GM19452 (cell line): ENCODE data around the gene RELA.

ENCODE experiments used
- ATAC-seq: cut with Tn5 transposase; IDR thresholded peaks from one replicate; pipeline ENCODE4 v1.9.1; 2021; ENCODE audit not compliant: unreplicated experiment

The RELA gene

DNA sequence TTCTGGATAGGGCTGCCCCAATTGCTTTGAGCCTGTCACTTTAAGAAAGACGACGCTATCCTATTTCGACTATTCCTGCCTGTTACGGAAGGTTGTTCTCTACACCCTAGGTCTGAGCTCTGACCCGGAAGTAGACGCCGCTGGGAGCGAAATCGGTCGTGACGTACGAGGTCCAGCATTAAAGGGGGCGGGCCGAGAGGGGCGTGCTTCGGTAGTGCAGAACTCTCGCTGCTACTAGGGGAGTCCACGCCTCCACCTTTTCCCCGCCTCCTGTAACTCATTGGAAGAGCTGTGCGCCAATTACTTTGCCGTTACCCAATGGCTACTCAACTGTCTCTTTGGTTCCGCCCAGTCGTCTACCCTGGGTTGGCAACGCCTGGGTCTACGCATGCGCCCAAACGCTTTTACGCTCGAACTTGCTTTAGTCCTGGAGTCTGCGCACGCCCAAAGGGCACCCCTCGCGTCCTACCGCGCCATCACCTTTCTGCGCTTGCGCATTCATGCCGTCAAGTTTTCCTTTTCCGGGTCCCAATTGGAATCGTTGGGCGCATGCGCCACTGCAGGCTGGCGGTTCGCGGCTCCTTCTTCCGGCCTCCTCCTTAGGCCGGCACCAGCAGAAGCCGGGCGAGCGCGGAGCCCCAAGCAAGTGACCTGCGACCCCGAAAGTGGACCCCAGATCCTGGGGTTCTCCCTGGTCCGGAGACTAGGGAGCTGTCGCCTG is 47.3 kb downstream of the RELA start, which contains the start of gene PCNX3:
Gene PCNX3, plus strand, starts transcription at position 548 of the 721 bp plus-strand sequence. CDS start 536 bp downstream, outside the sequence.
- ATAC-seq: peak; percentile 78

DNA sequence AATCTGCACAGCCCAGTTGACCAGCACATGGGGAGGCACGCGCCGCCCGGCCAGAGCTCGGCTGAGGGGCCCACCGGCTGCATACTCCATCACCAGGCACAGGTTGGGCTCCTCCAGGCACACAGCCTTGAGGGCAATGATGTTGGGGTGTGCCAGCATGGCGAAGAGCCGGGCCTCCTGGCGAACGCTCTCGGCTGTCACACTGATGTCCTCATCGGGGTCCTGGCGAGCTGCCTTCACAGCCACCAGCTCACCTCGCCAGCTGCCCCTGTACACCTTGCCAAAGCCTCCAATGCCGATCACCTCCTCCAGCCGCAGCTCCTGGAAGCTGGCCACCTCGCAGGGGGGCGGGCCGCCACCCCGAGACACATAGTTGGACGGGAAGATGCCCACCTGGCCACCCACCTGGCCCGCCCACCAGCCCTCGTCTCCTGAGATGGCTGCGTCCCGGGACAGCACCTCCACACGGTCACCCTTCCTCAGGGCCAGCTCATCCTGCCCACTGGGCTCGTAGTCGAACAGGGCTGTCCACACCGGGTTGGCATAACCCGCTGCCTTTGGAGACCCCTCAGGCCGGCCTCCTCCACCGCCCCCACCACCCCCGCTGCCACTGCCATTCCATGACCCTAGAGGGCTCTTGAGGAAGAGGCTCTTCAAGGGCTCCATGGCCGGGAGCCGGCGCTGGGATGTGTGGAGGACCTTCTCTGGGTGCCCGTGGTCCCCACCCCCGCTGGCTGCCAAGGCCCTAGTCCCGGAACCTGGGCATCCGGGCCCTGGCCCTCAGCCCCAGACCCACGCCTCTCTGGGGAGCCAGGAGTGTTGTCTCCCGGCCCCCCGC is 49.4 kb downstream of the RELA start:
- ATAC-seq: no peak

DNA sequence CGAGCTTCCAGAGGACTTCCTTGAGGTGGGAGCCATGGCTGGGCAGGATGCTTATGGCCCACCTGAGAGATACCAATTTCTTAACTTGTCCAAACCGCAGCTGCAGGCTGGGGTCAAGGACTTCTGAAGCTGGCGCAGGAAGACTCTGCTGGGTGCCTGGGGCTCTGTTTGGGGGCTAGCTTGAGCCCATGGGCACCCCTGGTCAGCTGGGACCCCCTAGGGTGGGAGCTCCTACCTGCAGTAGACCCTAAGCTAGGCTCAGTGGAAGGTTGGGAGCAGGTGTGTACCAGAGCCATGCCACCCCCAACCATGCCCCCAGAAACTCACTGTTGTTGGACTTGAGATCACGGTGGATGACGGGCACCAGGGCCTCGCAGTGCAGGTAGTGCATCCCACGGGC is 50.0 kb downstream of the RELA start:
- ATAC-seq: no peak

DNA sequence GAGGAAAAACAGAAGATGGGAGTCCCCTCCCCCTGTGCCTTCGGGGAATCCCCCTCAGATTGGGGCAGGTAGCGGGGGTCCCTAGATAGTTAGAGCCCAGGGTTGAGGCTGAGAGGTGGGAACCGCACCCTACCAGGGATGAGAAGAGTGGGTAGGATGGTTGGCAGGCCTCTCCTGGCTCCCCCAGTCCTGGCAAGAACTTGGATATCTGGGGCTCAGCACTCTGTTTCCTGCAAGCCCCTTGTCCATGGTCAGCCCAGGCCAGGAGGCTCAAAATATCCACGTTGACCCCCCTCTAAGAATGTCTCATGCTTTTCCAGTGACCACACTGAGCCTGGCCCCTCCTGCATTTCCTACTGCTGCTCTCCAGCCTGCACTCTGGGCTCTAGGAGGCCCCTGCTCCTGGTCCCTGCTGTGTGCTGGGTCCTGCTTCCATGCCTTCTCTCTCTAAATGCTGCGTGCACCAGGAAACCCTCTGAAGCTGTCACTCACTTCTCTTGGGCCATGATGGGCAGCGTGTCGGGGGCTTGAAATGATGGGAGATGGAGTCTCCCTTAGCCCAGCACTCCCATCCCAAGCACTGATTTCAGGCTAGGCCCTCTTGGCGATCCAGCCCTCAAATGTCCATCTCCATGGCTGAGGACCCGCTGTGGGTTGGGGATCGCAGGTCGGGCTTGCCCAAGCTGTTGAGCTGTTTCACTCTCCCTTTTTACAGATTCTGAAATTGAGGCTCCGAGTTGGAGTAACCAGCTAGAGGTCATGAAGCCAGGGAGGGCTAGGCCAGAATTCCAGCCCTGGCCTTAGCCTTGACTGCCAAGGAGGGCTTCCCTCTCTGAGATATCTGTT is 50.7 kb downstream of the RELA start:
- ATAC-seq: no peak

DNA sequence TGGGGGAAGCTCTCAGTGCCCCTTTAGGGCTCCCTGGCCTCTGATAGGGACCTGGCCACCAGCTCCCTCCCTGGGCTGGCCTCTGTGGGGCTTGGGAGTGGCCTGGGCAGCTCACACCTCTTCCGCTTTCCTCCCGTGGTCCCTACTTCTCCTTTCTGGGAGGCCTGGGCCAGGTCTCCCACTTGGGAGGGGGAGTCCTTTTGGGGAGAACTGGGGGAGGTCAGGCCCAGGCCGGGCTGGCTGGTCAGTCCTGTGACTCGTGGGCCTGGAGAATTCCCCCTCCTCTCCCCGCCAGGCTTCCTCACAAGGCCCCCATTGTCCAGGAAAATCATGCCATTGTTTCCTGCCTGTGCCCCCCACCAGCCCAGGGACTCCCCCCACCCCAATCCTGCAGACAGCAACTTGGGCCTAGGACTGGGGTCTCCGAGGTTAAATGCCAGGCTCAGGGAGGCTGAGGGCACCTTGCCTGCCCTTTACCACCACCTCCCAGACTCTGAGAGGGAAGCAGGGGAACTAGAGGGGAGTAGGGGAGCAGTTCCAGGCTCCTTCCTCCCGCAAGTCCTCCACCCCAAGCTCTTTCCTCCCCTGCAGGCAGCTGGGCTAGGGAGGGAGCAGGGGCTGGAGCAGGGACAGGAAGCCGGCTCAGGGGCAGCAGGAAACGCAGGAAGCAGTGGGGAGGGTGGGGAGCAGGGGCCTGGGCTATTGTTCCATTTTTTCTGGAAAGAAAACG is 51.5 kb downstream of the RELA start:
- ATAC-seq: no peak

DNA sequence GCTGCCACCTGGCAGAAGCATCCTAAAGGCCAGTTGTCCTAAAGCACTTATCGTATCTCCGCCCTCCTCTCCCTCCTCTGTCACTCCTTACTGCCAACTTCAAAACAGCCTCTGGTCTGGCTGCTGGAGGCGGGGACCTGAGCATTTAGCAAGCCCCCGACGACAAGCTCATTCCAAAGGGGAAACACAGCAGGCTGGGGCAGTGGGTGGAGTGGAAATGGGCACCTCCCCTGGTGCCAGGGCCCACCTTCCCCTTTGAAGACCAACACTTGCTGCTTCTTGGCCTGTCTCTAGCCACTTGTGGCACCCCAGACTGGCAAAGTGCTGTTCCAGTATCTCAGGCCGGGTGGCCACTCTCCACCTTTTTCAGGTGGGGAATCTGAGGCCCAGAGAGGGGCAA is 52.3 kb downstream of the RELA start:
- no peak for ATAC-seq

DNA sequence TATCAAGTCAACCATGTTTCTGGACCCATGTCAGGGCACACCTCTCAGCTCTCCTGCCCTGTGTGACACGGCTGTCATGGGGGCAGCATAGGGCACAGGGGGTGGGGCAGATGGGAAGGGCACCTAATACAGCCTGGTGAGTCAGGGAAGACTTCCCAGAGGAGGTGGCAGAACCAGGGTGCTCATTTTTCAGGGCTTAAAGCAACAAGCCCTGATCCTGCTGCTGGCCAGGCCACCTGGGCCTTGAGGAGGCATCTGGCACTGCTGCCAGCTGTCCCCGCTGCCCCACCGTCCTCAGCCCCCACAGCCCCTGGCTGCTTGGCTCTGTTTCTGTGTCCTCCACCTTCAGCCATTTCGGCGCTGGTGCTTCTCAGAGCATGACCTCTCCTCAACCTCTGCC is 53.1 kb downstream of the RELA start:
- no peak for ATAC-seq

DNA sequence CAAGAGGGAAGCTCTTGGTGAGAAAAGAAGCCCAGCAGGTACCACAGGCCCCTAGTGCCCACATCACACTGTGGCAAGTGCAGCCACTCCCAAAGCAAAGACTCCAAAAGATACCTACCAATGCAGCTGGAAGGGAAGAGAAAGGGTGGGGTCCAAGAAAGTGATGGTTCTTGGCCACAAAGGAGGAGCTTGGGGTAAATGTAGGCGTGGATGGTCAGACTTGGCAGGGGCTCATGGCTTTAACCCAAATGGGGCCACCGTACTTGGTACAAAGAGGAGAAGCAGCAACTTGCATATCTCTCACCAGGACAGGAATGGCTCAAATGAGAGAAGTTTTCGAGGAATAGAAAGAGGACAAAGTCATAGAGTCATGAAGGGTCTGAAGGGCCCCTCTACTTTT is 53.5 kb downstream of the RELA start:
- ATAC-seq: no peak

DNA sequence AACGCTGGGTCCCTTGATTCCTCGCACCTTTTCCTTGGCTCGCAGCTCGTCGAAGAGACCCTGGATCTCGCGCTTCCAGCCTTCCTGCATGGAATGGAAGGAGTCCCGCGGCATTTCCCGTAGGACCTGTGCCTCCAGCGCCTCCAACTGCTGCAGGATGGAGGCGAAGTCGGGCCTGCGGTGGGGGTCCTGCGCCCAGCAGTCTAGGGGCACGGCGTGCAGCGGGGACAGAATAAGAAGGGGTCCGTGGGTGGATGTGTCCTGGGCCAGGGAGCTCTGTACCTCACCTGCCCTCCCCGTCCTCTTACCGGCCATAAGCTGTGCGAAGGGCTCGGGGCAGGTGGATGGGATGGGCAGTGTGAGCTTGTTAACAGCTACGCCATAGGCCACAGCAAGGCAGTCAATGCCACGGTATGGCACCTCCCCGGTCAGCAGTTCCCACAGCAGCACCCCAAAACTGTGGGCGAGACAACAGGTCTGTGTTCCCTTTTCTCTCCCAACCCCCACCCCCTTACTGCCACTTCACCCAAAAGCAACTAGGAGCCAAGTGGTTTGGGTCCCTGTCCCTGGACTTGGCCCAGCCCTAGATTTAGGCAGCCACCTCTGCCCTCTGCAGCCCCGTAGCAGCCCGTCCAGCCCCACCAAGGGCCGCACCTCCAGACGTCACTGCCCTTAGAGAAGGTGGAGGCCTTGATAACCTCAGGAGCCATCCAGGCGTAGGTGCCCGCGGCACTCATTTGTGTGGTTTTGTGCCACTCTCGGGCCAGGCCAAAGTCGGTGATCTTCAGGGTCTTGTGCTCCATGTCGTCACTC is 54.9 kb downstream of the RELA start:
- no peak for ATAC-seq

DNA sequence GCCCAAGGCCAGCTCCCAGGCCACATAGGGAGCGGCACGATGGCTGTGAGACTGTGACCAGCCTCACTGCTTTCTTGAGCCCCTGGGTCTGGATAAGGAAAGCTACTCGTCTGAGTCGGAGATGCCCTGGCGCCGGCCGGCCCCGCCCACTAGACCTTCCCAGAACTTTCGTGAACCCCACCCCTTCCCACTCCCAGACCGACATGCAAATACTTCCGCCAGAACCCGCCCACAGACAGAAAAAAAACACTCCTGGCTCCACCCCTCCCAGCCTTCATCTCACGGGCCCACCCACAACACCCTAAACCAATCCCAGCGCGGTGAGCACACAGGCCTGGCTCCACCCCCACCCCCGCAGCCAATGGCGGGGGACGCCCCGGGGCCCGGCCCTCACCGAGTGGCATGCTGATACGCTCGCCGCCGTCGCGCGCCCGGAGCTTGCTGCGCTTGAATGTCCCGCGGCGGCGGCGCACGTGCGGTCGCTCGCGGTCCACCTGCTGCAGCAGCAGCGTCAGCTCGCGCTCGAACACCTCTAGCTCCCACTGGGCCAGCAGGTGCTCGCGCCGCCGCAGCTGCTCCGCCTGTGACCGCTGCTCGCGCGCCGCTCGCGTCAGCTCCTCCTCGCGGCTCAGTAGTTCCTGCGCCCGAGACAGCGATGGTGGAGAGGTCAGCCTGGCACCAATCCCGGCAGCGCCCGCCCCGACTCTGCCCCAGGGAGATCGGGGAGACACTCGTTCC is 55.7 kb downstream of the RELA start:
- ATAC-seq: no peak

DNA sequence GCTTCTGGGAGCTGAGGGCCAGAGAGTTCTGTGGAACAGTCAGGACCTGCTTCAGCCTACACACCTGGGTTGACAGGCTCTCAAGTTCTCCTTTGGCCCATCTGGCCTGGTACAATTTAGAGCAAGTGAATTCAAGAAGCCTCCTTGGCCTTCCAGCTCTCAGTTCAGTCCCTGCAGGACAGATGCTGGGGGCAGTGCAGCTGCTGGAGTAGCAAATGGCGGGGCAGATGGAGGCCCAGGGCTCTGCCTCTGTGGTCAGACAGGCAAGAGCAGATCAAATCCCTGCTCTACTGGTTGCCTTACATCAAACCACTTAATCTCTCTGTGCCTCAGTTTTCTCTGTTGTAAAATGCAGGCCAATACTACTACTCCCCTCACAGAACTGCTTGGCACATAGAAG is 58.5 kb downstream of the RELA start:
- no peak for ATAC-seq
